ENCODE measurements around the gene TRIM37. TPM values are rescaled to one million over a fixed set of nuclear protein-coding genes. Genes with fewer than 3 reads are reported as not detected.

TRIM37 gene
- polyA plus RNA-seq, 1 donor (not counting 4 experiments of a cell fraction or from before 2014, with no cell fraction given): 26.4 TPM

- H3K27ac ChIP-seq (ENCODE audit: control insufficient read depth, insufficient read depth, low read length): peak overlapping the region; percentile 76
- H3K36me3 ChIP-seq (ENCODE audit: control insufficient read depth in 2 of 2, extremely low read depth in 1 of 2, insufficient read depth in 2 of 2, low read length in 2 of 2): peaks cover 0 to 2% of the 10 kb centered on the region in 2 experiments
- H3K9ac ChIP-seq (ENCODE audit: control insufficient read depth, extremely low read depth, insufficient read depth, low read length): peak overlapping the region; percentile 90
- H3K4me1 ChIP-seq (ENCODE audit: control insufficient read depth, extremely low read depth, insufficient read depth, low read length): peaks cover 8% of the 10 kb centered on the region
- no peaks in the 10 kb centered on the region for H3K9me3 ChIP-seq (ENCODE audit: control insufficient read depth, low read depth, low read length)
- H3K79me2 ChIP-seq (ENCODE audit: control insufficient read depth, insufficient read depth, low read length): peaks cover 46% of the 10 kb centered on the region
- dilution Hi-C loops (cut with MboI; ENCODE audit: extremely low pct_ligation_motif_present, low sequenced_read_pairs): no loop called here
- FAIRE-seq: no peak
- H3K4me2 ChIP-seq (ENCODE audit: control insufficient read depth, extremely low read depth, insufficient read depth, low read depth, low read length): peak overlapping the region; percentile 83
- TF ChIP-seq CTCF (optimal IDR thresholded peaks at IDR 0.05 in 1 of 3, IDR thresholded peaks at IDR 0.05 in 1 of 3, conservative IDR thresholded peaks at IDR 0.05 in 1 of 3; ENCODE audit: extremely low read depth in 1 of 3, insufficient read depth in 2 of 3, low read length in 3 of 3) (no peak), EZH2 (IDR thresholded peaks at IDR 0.05; ENCODE audit: low read length) (no peak)
- H4K20me1 ChIP-seq (ENCODE audit: control insufficient read depth, extremely low read depth, insufficient read depth, low read length): no peaks in the 10 kb centered on the region
- peak; percentile 23 for DNase-seq (ENCODE audit: low read depth, low spot score)
- peak overlapping the region; percentile 78 to 84 (median 82) for H3K4me3 ChIP-seq (ENCODE audit: control insufficient read depth in 2 of 3, extremely low read depth in 1 of 3, insufficient read depth in 2 of 3, low read depth in 1 of 3, low read length in 3 of 3)
- H2AFZ ChIP-seq (ENCODE audit: control insufficient read depth, low read length): peak overlapping the region; percentile 77
- no peaks in the 10 kb centered on the region for H3K9me1 ChIP-seq (ENCODE audit: control insufficient read depth, extremely low read depth, insufficient read depth, low read length)
- no peaks in the 10 kb centered on the region for H3K27me3 ChIP-seq (ENCODE audit: control insufficient read depth, extremely low read depth, insufficient read depth, low read length)
These were observed 723 bp downstream of the TRIM37 start for GRCh38 chr17:59105852-59106462.

- Histone ChIP-seq H3K27ac (ENCODE audit: control insufficient read depth, insufficient read depth, low read length) (no peak overlapping the region), H3K9ac (ENCODE audit: control insufficient read depth, extremely low read depth, insufficient read depth, low read length) (no peak overlapping the region), H3K4me1 (ENCODE audit: control insufficient read depth, extremely low read depth, insufficient read depth, low read length) (peaks cover 8% of the 10 kb centered on the region), H4K20me1 (ENCODE audit: control insufficient read depth, extremely low read depth, insufficient read depth, low read length) (no peaks in the 10 kb centered on the region), H3K79me2 (ENCODE audit: control insufficient read depth, insufficient read depth, low read length) (peaks cover 70% of the 10 kb centered on the region), H3K9me1 (ENCODE audit: control insufficient read depth, extremely low read depth, insufficient read depth, low read length) (no peaks in the 10 kb centered on the region), H3K36me3 (ENCODE audit: control insufficient read depth in 2 of 2, extremely low read depth in 1 of 2, insufficient read depth in 2 of 2, low read length in 2 of 2) (no peaks in the 10 kb centered on the region), H3K9me3 (ENCODE audit: control insufficient read depth, low read depth, low read length) (no peaks in the 10 kb centered on the region), H3K4me3 (ENCODE audit: control insufficient read depth in 2 of 3, extremely low read depth in 1 of 3, insufficient read depth in 2 of 3, low read depth in 1 of 3, low read length in 3 of 3) (no peak overlapping the region), H3K27me3 (ENCODE audit: control insufficient read depth, extremely low read depth, insufficient read depth, low read length) (no peaks in the 10 kb centered on the region), H3K4me2 (ENCODE audit: control insufficient read depth, extremely low read depth, insufficient read depth, low read depth, low read length) (no peak overlapping the region), H2AFZ (ENCODE audit: control insufficient read depth, low read length) (no peak overlapping the region)
- FAIRE-seq (no peak), DNase-seq (ENCODE audit: low read depth, low spot score) (no peak)
- TF ChIP-seq CTCF (optimal IDR thresholded peaks at IDR 0.05 in 1 of 3, IDR thresholded peaks at IDR 0.05 in 1 of 3, conservative IDR thresholded peaks at IDR 0.05 in 1 of 3; ENCODE audit: extremely low read depth in 1 of 3, insufficient read depth in 2 of 3, low read length in 3 of 3) (no peak), EZH2 (IDR thresholded peaks at IDR 0.05; ENCODE audit: low read length) (no peak)
- dilution Hi-C loops (cut with MboI; ENCODE audit: extremely low pct_ligation_motif_present, low sequenced_read_pairs): no loop called here
These were observed 5.5 kb downstream of the TRIM37 start for GRCh38 chr17:59101178-59101577.

Measured in keratinocyte (primary cell).